HEK293 (cell line): ENCODE data around the gene INKA1.

Source experiments
- CTCF ChIA-PET: fragments of 350-600 bp; formaldehyde crosslinking; extraction: SDS; loops from one replicate; lab custom pipeline; 2021; ENCODE audit warnings: antibody characterized with exemption; lab: Yijun Ruan, JAX
- POLR2A ChIA-PET: fragments of 300-600 bp; formaldehyde crosslinking; extraction: SDS; loops from one replicate; lab custom pipeline; 2020; ENCODE audit warnings: antibody characterized with exemption, inconsistent platforms; lab: Yijun Ruan, JAX
- H3K27ac ChIP-seq: fragments of 200-500 bp; sonication (Bioruptor generic); 2 replicates; pipeline ENCODE4 v1.5.1; 2014; ENCODE audit warnings: low read depth, low read length, control low read depth, inconsistent platforms; ENCODE audit errors: extremely low read depth
- H3K36me3 ChIP-seq, 2 experiments: fragments of 200-500 bp in 1 of 2; sonication (Bioruptor generic) in 1 of 2; 1 replicate in 1 of 2; 2 replicates in 1 of 2; pipeline ENCODE4 v1.5.1; 2014 to 2017; ENCODE audit warnings: inconsistent platforms in 2 of 2, low read length in 2 of 2; ENCODE audit not compliant: control insufficient read depth in 2 of 2, insufficient read depth in 1 of 2
- H3K4me1 ChIP-seq: fragments of 200-500 bp; sonication (Bioruptor generic); 2 replicates; pipeline ENCODE4 v1.5.1; 2014; ENCODE audit warnings: mild to moderate bottlenecking, low read length, inconsistent platforms; ENCODE audit not compliant: control insufficient read depth, insufficient read depth
- H3K4me3 ChIP-seq: 2 replicates; pipeline ENCODE4 v1.5.1; 2011; ENCODE audit warnings: low read depth, mild to moderate bottlenecking, control low read depth, low read length, moderate library complexity
- H3K9me3 ChIP-seq: fragments of 200-500 bp; sonication (Bioruptor generic); 2 replicates; pipeline ENCODE4 v1.5.1; 2014; ENCODE audit warnings: low read depth, low read length, inconsistent platforms; ENCODE audit not compliant: control insufficient read depth, insufficient read depth
- GLI2 ChIP-seq: fragments of 450-650 bp; formaldehyde crosslinking; IDR thresholded peaks from 2 replicates; pipeline ENCODE4; 2017; ENCODE audit warnings: missing biosample characterization, missing genetic modification characterization, low read depth, borderline replicate concordance
- GLIS1 ChIP-seq: fragments of 450-650 bp; formaldehyde crosslinking; IDR thresholded peaks from 2 replicates; pipeline ENCODE4 v1.5.1; 2016; ENCODE audit warnings: missing biosample characterization, missing genetic modification characterization
- KLF1 ChIP-seq: fragments of 450-650 bp; formaldehyde crosslinking; IDR thresholded peaks from 2 replicates; pipeline ENCODE4 v1.5.1; 2016; ENCODE audit warnings: missing biosample characterization, missing genetic modification characterization
- SP7 ChIP-seq: fragments of 450-650 bp; formaldehyde crosslinking; IDR thresholded peaks from 2 replicates; pipeline ENCODE4 v1.5.1; 2016; ENCODE audit warnings: missing biosample characterization, missing genetic modification characterization
- WT1 ChIP-seq: fragments of 450-650 bp; formaldehyde crosslinking; IDR thresholded peaks from 2 replicates; pipeline ENCODE4 v1.5.1; 2016; ENCODE audit warnings: missing biosample characterization, missing genetic modification characterization
- ZBTB17 ChIP-seq: fragments of 450-650 bp; formaldehyde crosslinking; IDR thresholded peaks from 2 replicates; pipeline ENCODE4 v1.5.1; 2016; ENCODE audit warnings: missing biosample characterization, missing genetic modification characterization
- ZBTB48 ChIP-seq: fragments of 450-650 bp; formaldehyde crosslinking; IDR thresholded peaks from 2 replicates; pipeline ENCODE4 v1.5.1; 2016; ENCODE audit warnings: missing biosample characterization, missing genetic modification characterization
- ZNF157 ChIP-seq: fragments of 450-650 bp; formaldehyde crosslinking; IDR thresholded peaks from 2 replicates; pipeline ENCODE4 v1.5.1; 2016; ENCODE audit warnings: missing biosample characterization, missing genetic modification characterization
- ZNF16 ChIP-seq: fragments of 450-650 bp; formaldehyde crosslinking; IDR thresholded peaks from 2 replicates; pipeline ENCODE4 v1.5.1; 2016; ENCODE audit warnings: low read depth, missing biosample characterization, missing genetic modification characterization
- ZNF2 ChIP-seq: fragments of 450-650 bp; formaldehyde crosslinking; IDR thresholded peaks from 2 replicates; pipeline ENCODE4 v1.5.1; 2016; ENCODE audit warnings: missing biosample characterization, missing genetic modification characterization
- ZNF311 ChIP-seq: fragments of 450-650 bp; formaldehyde crosslinking; IDR thresholded peaks from 2 replicates; pipeline ENCODE4 v1.5.1; 2017; ENCODE audit warnings: missing biosample characterization, missing genetic modification characterization, borderline replicate concordance
- ZNF350 ChIP-seq: fragments of 450-650 bp; formaldehyde crosslinking; IDR thresholded peaks from 2 replicates; pipeline ENCODE4 v1.5.0; 2017; ENCODE audit warnings: missing biosample characterization, mild to moderate bottlenecking, missing genetic modification characterization
- ZNF423 ChIP-seq: fragments of 450-650 bp; formaldehyde crosslinking; IDR thresholded peaks from 2 replicates; pipeline ENCODE4 v1.5.1; 2016; ENCODE audit warnings: missing biosample characterization, missing genetic modification characterization
- ZNF510 ChIP-seq: fragments of 450-650 bp; formaldehyde crosslinking; IDR thresholded peaks from 2 replicates; pipeline ENCODE4 v1.5.1; 2018; ENCODE audit warnings: mild to moderate bottlenecking, missing genetic modification characterization, missing biosample characterization; ENCODE audit not compliant: insufficient replicate concordance
- ZNF660 ChIP-seq: fragments of 450-650 bp; IDR thresholded peaks from 2 replicates; pipeline ENCODE4 v1.5.1; 2018; ENCODE audit warnings: missing biosample characterization, mild to moderate bottlenecking, missing genetic modification characterization
- TF ChIP-seq, protein P1 (sequence below): fragments of 450-650 bp; formaldehyde crosslinking; IDR thresholded peaks from 2 replicates; pipeline ENCODE4 v1.5.0; 2017; ENCODE audit warnings: missing biosample characterization, missing genetic modification characterization, borderline replicate concordance
- TF ChIP-seq, protein P2 (sequence below): fragments of 450-650 bp; formaldehyde crosslinking; IDR thresholded peaks from 2 replicates; pipeline ENCODE4 v1.5.1; 2016; ENCODE audit warnings: missing biosample characterization, missing genetic modification characterization
- TF ChIP-seq, protein P3 (sequence below): fragments of 450-650 bp; formaldehyde crosslinking; IDR thresholded peaks from 2 replicates; pipeline ENCODE4 v1.5.1; 2016; ENCODE audit warnings: missing biosample characterization, missing genetic modification characterization
- TF ChIP-seq, protein P4 (sequence below): fragments of 450-650 bp; formaldehyde crosslinking; IDR thresholded peaks from 2 replicates; pipeline ENCODE4 v1.5.1; 2016; ENCODE audit warnings: missing biosample characterization, missing genetic modification characterization
- TF ChIP-seq, protein P5 (sequence below): fragments of 450-650 bp; formaldehyde crosslinking; IDR thresholded peaks from 2 replicates; pipeline ENCODE4 v1.5.1; 2017; ENCODE audit warnings: missing biosample characterization, mild to moderate bottlenecking, missing genetic modification characterization, moderate library complexity
- TF ChIP-seq, protein P6 (sequence below): fragments of 450-650 bp; formaldehyde crosslinking; IDR thresholded peaks from 2 replicates; pipeline ENCODE4 v1.5.1; 2016; ENCODE audit warnings: missing biosample characterization, missing genetic modification characterization

The INKA1 gene

DNA sequence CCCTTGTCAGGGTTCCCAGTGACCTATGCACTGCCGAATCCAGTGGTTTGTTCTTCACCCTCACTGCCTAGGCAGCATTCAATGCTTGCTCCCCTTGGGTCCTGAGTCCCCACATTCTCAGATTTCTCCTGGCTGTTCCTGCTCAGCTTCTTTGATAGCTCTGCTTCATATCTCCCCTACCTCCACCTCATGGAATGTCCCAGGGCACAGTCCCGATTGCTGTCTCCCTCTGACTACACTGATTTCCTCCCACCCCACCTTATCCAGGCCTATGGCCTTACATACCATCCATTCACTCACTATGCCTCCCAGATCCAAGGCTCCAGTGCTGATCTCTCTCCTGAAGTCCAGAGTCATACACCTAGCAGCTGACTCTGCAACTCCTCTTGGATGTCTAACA is 1.9 kb upstream of the INKA1 start:
- no peak overlapping the region for H3K27ac ChIP-seq
- H3K9me3 ChIP-seq, result no peaks in the 10 kb centered on the region
- no peak overlapping the region for H3K4me3 ChIP-seq
- ChIA-PET POLR2A (interaction anchor here (0.6 kb wide), 1 partner anchor 25 kb away, joined by 3 read pairs; no protein-coding TSS in a partner anchor), CTCF (interaction anchor here (0.9 to 3.1 kb wide), 4 partner anchors 19 to 262 kb away, joined by 3 to 29 read pairs (median 4); no protein-coding TSS in a partner anchor)
- TF ChIP-seq GLI2 (tag by site-specific recombination), result no peak
- TF ChIP-seq GLIS1 (tag by site-specific recombination), result no peak
- no peak for TF ChIP-seq KLF1 (tag by site-specific recombination)
- TF ChIP-seq, protein P1, sequence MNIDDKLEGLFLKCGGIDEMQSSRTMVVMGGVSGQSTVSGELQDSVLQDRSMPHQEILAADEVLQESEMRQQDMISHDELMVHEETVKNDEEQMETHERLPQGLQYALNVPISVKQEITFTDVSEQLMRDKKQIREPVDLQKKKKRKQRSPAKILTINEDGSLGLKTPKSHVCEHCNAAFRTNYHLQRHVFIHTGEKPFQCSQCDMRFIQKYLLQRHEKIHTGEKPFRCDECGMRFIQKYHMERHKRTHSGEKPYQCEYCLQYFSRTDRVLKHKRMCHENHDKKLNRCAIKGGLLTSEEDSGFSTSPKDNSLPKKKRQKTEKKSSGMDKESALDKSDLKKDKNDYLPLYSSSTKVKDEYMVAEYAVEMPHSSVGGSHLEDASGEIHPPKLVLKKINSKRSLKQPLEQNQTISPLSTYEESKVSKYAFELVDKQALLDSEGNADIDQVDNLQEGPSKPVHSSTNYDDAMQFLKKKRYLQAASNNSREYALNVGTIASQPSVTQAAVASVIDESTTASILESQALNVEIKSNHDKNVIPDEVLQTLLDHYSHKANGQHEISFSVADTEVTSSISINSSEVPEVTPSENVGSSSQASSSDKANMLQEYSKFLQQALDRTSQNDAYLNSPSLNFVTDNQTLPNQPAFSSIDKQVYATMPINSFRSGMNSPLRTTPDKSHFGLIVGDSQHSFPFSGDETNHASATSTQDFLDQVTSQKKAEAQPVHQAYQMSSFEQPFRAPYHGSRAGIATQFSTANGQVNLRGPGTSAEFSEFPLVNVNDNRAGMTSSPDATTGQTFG (tag by site-specific recombination), result no peak
- no peak for TF ChIP-seq ZNF510 (tag by site-specific recombination)
- TF ChIP-seq, protein P2, sequence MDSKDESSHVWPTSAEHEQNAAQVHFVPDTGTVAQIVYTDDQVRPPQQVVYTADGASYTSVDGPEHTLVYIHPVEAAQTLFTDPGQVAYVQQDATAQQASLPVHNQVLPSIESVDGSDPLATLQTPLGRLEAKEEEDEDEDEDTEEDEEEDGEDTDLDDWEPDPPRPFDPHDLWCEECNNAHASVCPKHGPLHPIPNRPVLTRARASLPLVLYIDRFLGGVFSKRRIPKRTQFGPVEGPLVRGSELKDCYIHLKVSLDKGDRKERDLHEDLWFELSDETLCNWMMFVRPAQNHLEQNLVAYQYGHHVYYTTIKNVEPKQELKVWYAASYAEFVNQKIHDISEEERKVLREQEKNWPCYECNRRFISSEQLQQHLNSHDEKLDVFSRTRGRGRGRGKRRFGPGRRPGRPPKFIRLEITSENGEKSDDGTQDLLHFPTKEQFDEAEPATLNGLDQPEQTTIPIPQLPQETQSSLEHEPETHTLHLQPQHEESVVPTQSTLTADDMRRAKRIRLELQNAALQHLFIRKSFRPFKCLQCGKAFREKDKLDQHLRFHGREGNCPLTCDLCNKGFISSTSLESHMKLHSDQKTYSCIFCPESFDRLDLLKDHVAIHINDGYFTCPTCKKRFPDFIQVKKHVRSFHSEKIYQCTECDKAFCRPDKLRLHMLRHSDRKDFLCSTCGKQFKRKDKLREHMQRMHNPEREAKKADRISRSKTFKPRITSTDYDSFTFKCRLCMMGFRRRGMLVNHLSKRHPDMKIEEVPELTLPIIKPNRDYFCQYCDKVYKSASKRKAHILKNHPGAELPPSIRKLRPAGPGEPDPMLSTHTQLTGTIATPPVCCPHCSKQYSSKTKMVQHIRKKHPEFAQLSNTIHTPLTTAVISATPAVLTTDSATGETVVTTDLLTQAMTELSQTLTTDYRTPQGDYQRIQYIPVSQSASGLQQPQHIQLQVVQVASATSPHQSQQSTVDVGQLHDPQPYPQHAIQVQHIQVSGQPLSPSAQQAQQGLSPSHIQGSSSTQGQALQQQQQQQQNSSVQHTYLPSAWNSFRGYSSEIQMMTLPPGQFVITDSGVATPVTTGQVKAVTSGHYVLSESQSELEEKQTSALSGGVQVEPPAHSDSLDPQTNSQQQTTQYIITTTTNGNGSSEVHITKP (tag by site-specific recombination), result peak; percentile 57
- TF ChIP-seq ZNF660 (tag by site-specific recombination), result no peak
- TF ChIP-seq ZNF423 (tag by site-specific recombination), result no peak
- TF ChIP-seq, protein P3, sequence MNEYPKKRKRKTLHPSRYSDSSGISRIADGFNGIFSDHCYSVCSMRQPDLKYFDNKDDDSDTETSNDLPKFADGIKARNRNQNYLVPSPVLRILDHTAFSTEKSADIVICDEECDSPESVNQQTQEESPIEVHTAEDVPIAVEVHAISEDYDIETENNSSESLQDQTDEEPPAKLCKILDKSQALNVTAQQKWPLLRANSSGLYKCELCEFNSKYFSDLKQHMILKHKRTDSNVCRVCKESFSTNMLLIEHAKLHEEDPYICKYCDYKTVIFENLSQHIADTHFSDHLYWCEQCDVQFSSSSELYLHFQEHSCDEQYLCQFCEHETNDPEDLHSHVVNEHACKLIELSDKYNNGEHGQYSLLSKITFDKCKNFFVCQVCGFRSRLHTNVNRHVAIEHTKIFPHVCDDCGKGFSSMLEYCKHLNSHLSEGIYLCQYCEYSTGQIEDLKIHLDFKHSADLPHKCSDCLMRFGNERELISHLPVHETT, result no peak
- 0 out of 2 replicates have a peak, but pooled peaks have one; percentile 31 for TF ChIP-seq ZBTB17 (tag by site-specific recombination)
- TF ChIP-seq ZNF157 (tag by site-specific recombination), result no peak
- H3K4me1 ChIP-seq, result no peaks in the 10 kb centered on the region
- H3K36me3 ChIP-seq, result no peaks in the 10 kb centered on the region

DNA sequence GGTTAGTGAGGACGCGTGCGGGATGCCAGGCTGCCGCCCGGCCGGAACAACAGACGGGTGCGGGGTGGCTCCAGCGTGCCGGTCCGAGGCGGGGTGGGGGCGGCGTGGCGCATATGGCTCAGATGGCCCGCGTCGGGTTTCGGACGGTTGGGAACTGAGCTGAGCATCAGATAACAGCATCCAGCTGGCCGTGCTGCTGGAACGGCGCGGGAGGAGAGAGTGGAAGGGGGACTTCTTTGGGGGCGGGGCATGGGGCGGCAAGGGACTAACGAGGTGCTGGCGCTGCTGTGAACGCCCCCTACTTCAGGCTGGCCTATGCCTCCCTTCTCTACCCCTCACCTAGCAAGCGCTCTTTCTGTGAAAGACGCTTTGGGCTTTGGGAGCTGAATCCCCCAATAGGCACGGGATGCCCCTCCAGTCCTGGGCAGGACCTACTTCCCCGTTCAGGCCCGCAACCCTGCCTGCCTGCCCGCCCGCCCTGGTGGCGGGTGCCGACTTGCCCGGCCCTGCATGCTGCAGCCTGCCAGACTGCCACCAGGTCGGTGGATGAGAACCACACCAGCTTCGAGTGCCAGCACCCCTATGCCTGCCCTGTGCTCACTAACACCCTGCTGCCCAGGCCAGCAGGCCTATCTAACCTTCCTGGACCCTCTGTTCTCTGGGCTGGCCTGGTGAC is 542 bp downstream of the INKA1 start:
- H3K4me3 ChIP-seq, result peak overlapping the region; percentile 84
- no peaks in the 10 kb centered on the region for H3K36me3 ChIP-seq
- no peaks in the 10 kb centered on the region for H3K9me3 ChIP-seq
- ChIA-PET CTCF (interaction anchor here (0.6 to 3.1 kb wide), 12 partner anchors 14 to 264 kb away, joined by 3 to 29 read pairs (median 4); partner anchors contain the start of gene IP6K1), POLR2A (interaction anchor here (0.6 to 1.9 kb wide), 5 partner anchors 17 to 105 kb away, joined by 3 to 6 read pairs (median 3); partner anchors contain the start of gene IP6K1)
- H3K4me1 ChIP-seq, result no peaks in the 10 kb centered on the region
- H3K27ac ChIP-seq, result no peak overlapping the region
- TF ChIP-seq, protein P4, sequence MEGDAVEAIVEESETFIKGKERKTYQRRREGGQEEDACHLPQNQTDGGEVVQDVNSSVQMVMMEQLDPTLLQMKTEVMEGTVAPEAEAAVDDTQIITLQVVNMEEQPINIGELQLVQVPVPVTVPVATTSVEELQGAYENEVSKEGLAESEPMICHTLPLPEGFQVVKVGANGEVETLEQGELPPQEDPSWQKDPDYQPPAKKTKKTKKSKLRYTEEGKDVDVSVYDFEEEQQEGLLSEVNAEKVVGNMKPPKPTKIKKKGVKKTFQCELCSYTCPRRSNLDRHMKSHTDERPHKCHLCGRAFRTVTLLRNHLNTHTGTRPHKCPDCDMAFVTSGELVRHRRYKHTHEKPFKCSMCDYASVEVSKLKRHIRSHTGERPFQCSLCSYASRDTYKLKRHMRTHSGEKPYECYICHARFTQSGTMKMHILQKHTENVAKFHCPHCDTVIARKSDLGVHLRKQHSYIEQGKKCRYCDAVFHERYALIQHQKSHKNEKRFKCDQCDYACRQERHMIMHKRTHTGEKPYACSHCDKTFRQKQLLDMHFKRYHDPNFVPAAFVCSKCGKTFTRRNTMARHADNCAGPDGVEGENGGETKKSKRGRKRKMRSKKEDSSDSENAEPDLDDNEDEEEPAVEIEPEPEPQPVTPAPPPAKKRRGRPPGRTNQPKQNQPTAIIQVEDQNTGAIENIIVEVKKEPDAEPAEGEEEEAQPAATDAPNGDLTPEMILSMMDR, result 0 out of 2 replicates have a peak, but pooled peaks have one; percentile 15
- TF ChIP-seq, protein P5, sequence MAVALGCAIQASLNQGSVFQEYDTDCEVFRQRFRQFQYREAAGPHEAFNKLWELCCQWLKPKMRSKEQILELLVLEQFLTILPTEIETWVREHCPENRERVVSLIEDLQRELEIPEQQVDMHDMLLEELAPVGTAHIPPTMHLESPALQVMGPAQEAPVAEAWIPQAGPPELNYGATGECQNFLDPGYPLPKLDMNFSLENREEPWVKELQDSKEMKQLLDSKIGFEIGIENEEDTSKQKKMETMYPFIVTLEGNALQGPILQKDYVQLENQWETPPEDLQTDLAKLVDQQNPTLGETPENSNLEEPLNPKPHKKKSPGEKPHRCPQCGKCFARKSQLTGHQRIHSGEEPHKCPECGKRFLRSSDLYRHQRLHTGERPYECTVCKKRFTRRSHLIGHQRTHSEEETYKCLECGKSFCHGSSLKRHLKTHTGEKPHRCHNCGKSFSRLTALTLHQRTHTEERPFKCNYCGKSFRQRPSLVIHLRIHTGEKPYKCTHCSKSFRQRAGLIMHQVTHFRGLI, result peak; percentile 74
- no peak for TF ChIP-seq ZNF311 (tag by site-specific recombination)
- TF ChIP-seq, protein P6, sequence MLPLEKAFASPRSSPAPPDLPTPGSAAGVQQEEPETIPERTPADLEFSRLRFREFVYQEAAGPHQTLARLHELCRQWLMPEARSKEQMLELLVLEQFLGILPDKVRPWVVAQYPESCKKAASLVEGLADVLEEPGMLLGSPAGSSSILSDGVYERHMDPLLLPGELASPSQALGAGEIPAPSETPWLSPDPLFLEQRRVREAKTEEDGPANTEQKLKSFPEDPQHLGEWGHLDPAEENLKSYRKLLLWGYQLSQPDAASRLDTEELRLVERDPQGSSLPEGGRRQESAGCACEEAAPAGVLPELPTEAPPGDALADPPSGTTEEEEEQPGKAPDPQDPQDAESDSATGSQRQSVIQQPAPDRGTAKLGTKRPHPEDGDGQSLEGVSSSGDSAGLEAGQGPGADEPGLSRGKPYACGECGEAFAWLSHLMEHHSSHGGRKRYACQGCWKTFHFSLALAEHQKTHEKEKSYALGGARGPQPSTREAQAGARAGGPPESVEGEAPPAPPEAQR (tag by site-specific recombination), result no peak
- TF ChIP-seq ZNF2 (tag by site-specific recombination), result no peak
- TF ChIP-seq ZNF16 (tag by site-specific recombination), result no peak
- TF ChIP-seq ZBTB48, result no peak; the same call in 1 of the 2 replicates
- no peak for TF ChIP-seq WT1
- no peak for TF ChIP-seq ZNF350 (tag by site-specific recombination)
- peak; percentile 9; the same call in 1 of the 2 replicates for TF ChIP-seq SP7 (tag by site-specific recombination)
